WTC11 (cell line): ENCODE data around the gene NBAS.

Experiments used
- KAT7 ChIP-seq: sonication (generic); formaldehyde crosslinking; IDR thresholded peaks from 2 replicates; pipeline ENCODE4 v1.8.1; 2023; ENCODE audit warnings: missing genetic modification reagents, mild to moderate bottlenecking, borderline replicate concordance
- NFYB ChIP-seq: sonication (generic); formaldehyde crosslinking; conservative IDR thresholded peaks from 2 replicates; pipeline ENCODE4 v1.8.0; 2022; ENCODE audit warnings: low read depth, missing genetic modification reagents
- NR1H2 ChIP-seq: sonication (generic); formaldehyde crosslinking; IDR thresholded peaks from 2 replicates; pipeline ENCODE4 v1.9.0; 2021; ENCODE audit warnings: mild to moderate bottlenecking, moderate library complexity, missing genetic modification reagents
- ZNF121 ChIP-seq: sonication (generic); formaldehyde crosslinking; IDR thresholded peaks from 2 replicates; pipeline ENCODE4 v1.8.0; 2023; ENCODE audit warnings: missing genetic modification reagents
- ZNF138 ChIP-seq: sonication (generic); formaldehyde crosslinking; conservative IDR thresholded peaks from 2 replicates; pipeline ENCODE4 v1.8.1; 2022; ENCODE audit warnings: mild to moderate bottlenecking, moderate library complexity, missing genetic modification reagents
- ZNF425 ChIP-seq: fragments of 250-450 bp; sonication (Bioruptor Pico); conservative IDR thresholded peaks from 2 replicates; pipeline ENCODE4 v1.9.0; 2021; ENCODE audit warnings: mild to moderate bottlenecking
- ZNF671 ChIP-seq: fragments of 250-450 bp; sonication (Bioruptor Pico); IDR thresholded peaks from 2 replicates; pipeline ENCODE4 v1.8.0; 2021; ENCODE audit warnings: mild to moderate bottlenecking
- TF ChIP-seq, protein P1 (sequence below): fragments of 200-600 bp; IDR thresholded peaks from 2 replicates; pipeline ENCODE4 v1.8.0; 2022; ENCODE audit warnings: antibody characterized with exemption
- TF ChIP-seq, protein P2 (sequence below): sonication (generic); formaldehyde crosslinking; IDR thresholded peaks from 2 replicates; pipeline ENCODE4 v1.8.0; 2022; ENCODE audit warnings: mild to moderate bottlenecking, missing genetic modification reagents
- TF ChIP-seq, protein P3 (sequence below): sonication (generic); formaldehyde crosslinking; IDR thresholded peaks from 2 replicates; pipeline ENCODE4 v1.8.1; 2022; ENCODE audit warnings: missing genetic modification reagents, borderline replicate concordance

DNA sequence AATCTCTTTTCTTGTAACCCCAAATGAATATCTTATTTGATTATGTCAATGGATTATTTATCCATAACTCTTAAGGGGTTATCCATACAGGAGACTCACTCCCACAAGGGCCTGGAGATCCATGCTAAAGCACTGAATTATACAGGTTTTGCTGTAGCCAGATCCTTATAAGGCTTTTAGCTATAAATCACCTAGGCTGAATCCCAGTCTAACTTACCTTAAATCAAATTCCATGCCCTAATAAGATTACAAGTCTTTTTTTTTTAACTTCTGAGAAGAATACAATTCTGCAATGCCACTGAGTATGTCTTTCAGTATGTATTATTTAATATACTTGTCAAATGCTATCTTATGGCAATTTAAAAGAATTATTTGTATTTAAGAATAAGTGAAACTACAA, 340.5 kb downstream of the NBAS start:
- TF ChIP-seq, protein P1, sequence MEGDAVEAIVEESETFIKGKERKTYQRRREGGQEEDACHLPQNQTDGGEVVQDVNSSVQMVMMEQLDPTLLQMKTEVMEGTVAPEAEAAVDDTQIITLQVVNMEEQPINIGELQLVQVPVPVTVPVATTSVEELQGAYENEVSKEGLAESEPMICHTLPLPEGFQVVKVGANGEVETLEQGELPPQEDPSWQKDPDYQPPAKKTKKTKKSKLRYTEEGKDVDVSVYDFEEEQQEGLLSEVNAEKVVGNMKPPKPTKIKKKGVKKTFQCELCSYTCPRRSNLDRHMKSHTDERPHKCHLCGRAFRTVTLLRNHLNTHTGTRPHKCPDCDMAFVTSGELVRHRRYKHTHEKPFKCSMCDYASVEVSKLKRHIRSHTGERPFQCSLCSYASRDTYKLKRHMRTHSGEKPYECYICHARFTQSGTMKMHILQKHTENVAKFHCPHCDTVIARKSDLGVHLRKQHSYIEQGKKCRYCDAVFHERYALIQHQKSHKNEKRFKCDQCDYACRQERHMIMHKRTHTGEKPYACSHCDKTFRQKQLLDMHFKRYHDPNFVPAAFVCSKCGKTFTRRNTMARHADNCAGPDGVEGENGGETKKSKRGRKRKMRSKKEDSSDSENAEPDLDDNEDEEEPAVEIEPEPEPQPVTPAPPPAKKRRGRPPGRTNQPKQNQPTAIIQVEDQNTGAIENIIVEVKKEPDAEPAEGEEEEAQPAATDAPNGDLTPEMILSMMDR: no peak
- TF ChIP-seq NFYB: no peak
- TF ChIP-seq ZNF671 (CRISPR knock-in tag): no peak
- TF ChIP-seq, protein P2, sequence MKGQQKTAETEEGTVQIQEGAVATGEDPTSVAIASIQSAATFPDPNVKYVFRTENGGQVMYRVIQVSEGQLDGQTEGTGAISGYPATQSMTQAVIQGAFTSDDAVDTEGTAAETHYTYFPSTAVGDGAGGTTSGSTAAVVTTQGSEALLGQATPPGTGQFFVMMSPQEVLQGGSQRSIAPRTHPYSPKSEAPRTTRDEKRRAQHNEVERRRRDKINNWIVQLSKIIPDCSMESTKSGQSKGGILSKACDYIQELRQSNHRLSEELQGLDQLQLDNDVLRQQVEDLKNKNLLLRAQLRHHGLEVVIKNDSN (CRISPR knock-in tag): no peak
- TF ChIP-seq KAT7 (CRISPR knock-in tag): no peak
- no peak for TF ChIP-seq ZNF121 (CRISPR knock-in tag)
- no peak for TF ChIP-seq NR1H2 (CRISPR knock-in tag)
- no peak for TF ChIP-seq ZNF425 (CRISPR knock-in tag)
- no peak for TF ChIP-seq ZNF138
- TF ChIP-seq, protein P3, sequence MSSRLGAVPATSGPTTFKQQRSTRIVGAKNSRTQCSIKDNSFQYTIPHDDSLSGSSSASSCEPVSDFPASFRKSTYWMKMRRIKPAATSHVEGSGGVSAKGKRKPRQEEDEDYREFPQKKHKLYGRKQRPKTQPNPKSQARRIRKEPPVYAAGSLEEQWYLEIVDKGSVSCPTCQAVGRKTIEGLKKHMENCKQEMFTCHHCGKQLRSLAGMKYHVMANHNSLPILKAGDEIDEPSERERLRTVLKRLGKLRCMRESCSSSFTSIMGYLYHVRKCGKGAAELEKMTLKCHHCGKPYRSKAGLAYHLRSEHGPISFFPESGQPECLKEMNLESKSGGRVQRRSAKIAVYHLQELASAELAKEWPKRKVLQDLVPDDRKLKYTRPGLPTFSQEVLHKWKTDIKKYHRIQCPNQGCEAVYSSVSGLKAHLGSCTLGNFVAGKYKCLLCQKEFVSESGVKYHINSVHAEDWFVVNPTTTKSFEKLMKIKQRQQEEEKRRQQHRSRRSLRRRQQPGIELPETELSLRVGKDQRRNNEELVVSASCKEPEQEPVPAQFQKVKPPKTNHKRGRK (CRISPR knock-in tag): no peak
